ENCODE results near the gene SYNM. TPM values are rescaled to one million over a fixed set of nuclear protein-coding genes. Genes with fewer than 3 reads are reported as not detected.

Gene SYNM
- total RNA-seq, 1 experiment from 2014 or later: not detected

DNA sequence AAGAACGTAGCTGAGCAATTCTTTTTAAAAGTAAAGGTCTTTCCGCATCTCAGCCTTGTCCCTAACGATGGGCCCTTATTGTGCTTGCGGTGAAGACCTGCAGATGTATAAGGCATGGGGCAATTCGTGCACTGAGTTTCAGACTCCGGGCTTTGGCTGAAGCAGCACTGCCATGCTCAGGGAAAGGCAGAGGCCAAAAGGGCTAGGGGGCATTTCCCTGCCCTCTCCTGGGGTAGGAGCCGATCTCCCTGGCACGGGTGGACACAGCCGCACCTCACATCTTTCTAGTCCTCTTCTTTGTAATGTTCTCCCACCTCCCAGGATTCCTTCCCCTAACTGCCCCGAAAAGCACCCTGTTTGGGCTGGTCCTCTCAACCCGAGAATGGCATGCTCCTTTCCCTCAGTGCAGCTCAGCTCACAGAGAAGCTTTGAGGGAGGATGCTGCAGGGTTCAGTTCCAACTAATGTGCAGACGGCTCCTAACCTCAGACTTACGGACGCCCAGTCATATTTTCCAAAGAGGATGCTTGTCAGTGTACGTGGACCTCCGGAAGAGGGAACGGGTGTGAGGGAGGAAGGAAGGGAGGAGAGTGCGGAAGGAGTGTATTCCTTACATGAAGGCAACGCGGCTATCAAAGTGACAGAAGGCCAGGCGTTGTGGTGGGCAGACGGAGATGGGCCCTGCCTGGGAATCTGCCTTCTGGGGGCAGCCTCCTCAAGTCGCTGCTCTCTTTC is 61.2 kb downstream of the SYNM start:
- Histone ChIP-seq H2AFZ (ENCODE audit: low read length) (no peak overlapping the region), H3K27me3 (ENCODE audit: low read length) (no peaks in the 10 kb centered on the region), H3K9ac (ENCODE audit: low read length) (no peak overlapping the region), H3K4me1 (ENCODE audit: low read length) (peaks cover 15% of the 10 kb centered on the region), H3K9me3 (ENCODE audit: low read length) (no peaks in the 10 kb centered on the region), H4K20me1 (ENCODE audit: insufficient read depth, low read depth, low read length) (no peaks in the 10 kb centered on the region), H3K36me3 (ENCODE audit: insufficient read depth, low read length) (no peaks in the 10 kb centered on the region), H3K4me2 (ENCODE audit: low read depth, low read length, poor library complexity, severe bottlenecking) (no peak overlapping the region), H3K79me2 (ENCODE audit: low read length) (no peaks in the 10 kb centered on the region), H3K27ac (ENCODE audit: low read length) (no peak overlapping the region), H3K9me2 (replicated peaks; ENCODE audit: insufficient read depth, low read length) (no peaks in the 10 kb centered on the region), H3K4me3 (ENCODE audit: low read length) (no peak overlapping the region)
- no peak for DNase-seq

DNA sequence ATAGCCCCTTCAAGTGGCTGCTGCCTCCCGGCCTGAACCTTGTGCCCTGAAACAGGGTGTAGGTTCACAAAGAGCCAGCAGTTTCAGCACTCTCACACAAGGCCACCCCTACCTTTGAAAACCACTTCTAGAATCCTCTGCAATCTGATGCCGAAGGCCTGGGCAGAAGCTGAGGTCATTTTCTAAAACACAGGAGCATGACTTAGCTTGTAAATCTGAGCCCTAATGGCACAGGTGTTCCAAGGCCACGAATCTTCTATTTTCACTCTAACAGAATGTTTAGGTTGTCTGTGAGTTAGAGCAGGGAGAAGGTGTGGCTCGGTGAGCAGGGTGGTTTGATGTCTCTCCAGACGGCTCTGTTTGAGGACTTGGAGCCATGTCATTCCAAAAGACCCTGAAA is 62.3 kb downstream of the SYNM start:
- no peak for DNase-seq
- Histone ChIP-seq H3K27ac (ENCODE audit: low read length) (no peak overlapping the region), H4K20me1 (ENCODE audit: insufficient read depth, low read depth, low read length) (no peaks in the 10 kb centered on the region), H3K79me2 (ENCODE audit: low read length) (no peaks in the 10 kb centered on the region), H3K36me3 (ENCODE audit: insufficient read depth, low read length) (no peaks in the 10 kb centered on the region), H3K9ac (ENCODE audit: low read length) (no peak overlapping the region), H2AFZ (ENCODE audit: low read length) (no peak overlapping the region), H3K9me3 (ENCODE audit: low read length) (no peaks in the 10 kb centered on the region), H3K4me3 (ENCODE audit: low read length) (no peak overlapping the region), H3K4me1 (ENCODE audit: low read length) (peaks cover 15% of the 10 kb centered on the region), H3K9me2 (replicated peaks; ENCODE audit: insufficient read depth, low read length) (no peaks in the 10 kb centered on the region), H3K4me2 (ENCODE audit: low read depth, low read length, poor library complexity, severe bottlenecking) (no peak overlapping the region), H3K27me3 (ENCODE audit: low read length) (no peaks in the 10 kb centered on the region)

DNA sequence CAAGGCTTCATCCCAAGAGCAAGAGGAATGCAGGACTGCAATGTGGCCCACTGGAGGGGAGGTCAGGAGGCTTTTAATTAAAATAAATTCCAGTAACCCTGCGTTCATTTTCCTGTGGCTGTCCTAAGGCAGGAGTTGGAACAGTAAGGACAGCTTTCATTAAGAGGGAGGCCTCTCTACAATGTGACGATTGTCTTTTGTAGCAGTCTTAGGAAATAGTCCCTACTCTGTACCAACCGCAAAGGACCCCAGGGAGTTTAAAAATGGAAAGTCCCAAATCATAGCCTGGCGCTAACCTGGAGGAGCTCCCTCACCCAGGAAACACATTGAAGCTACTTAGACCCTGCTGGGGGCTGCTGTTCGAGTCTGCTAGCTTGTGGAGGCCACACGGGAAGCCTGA is 62.8 kb downstream of the SYNM start:
- Histone ChIP-seq H3K9me3 (ENCODE audit: low read length) (no peaks in the 10 kb centered on the region), H3K4me3 (ENCODE audit: low read length) (no peak overlapping the region), H3K79me2 (ENCODE audit: low read length) (no peaks in the 10 kb centered on the region), H3K9ac (ENCODE audit: low read length) (no peak overlapping the region), H3K36me3 (ENCODE audit: insufficient read depth, low read length) (no peaks in the 10 kb centered on the region), H2AFZ (ENCODE audit: low read length) (no peak overlapping the region), H3K27me3 (ENCODE audit: low read length) (no peaks in the 10 kb centered on the region), H3K4me1 (ENCODE audit: low read length) (peaks cover 15% of the 10 kb centered on the region), H3K27ac (ENCODE audit: low read length) (no peak overlapping the region), H3K4me2 (ENCODE audit: low read depth, low read length, poor library complexity, severe bottlenecking) (no peak overlapping the region), H3K9me2 (replicated peaks; ENCODE audit: insufficient read depth, low read length) (no peaks in the 10 kb centered on the region), H4K20me1 (ENCODE audit: insufficient read depth, low read depth, low read length) (no peaks in the 10 kb centered on the region)
- no peak for DNase-seq

DNA sequence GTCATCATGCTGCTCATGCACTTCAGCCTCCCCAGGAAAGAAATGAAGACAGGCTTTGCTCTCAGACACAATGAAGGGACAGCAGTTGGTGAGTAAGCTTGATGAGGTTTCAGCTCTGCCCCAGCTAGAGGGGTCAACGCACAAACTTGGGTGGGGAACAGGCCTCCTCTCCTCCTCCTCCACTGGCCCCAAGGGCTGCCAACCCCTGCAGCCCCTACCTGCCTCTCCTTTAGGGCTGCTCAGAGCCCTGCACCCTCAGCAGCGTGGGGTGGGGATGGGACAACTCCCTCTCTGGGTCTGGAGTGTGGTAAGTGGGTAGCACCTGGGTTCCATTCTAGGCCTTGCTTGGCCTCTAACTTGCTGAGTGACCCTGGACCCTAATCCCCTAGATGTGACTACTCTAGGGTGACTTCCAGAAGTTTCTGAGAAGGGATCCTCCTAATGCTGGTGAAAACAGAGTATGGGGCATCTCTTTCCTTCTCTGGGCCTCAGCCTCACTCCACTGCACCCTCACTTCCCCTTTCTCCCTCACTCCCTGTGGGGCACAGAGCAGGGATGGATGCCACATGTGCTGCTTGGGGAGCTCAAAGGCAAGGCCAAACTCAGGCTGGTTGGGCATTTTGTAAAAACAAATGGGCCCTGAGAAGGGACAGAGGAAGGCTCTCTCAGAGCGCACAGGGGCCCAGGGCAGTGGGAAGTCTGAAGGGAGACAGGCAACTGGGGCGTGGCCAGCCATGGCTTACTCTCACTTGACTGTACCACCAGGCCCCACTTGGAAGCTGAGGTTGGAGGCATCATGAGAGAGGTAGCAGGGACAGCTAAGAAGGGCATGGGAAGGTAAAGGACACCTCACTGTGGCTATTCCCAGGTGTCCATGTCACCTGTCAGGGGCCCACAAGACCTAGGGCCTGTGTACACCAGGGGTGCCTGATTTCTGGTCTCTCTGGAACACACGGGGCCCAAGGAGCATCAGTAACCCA is 64.0 kb downstream of the SYNM start:
- no peaks in the 10 kb centered on the region for H3K9me2 ChIP-seq (replicated peaks; ENCODE audit: insufficient read depth, low read length)
- DNase-seq: peak; percentile 63
- peaks cover 15% of the 10 kb centered on the region for H3K4me1 ChIP-seq (ENCODE audit: low read length)
- peak overlapping the region; percentile 48; the same call in 1 of the 2 replicates for H2AFZ ChIP-seq (ENCODE audit: low read length)
- no peak overlapping the region for H3K4me2 ChIP-seq (ENCODE audit: low read depth, low read length, poor library complexity, severe bottlenecking)
- H3K79me2 ChIP-seq (ENCODE audit: low read length): no peaks in the 10 kb centered on the region
- no peak overlapping the region for H3K9ac ChIP-seq (ENCODE audit: low read length)
- H4K20me1 ChIP-seq (ENCODE audit: insufficient read depth, low read depth, low read length): no peaks in the 10 kb centered on the region
- H3K4me3 ChIP-seq (ENCODE audit: low read length): no peak overlapping the region
- no peaks in the 10 kb centered on the region for H3K9me3 ChIP-seq (ENCODE audit: low read length)
- no peak overlapping the region for H3K27ac ChIP-seq (ENCODE audit: low read length)
- no peaks in the 10 kb centered on the region for H3K27me3 ChIP-seq (ENCODE audit: low read length)
- no peaks in the 10 kb centered on the region for H3K36me3 ChIP-seq (ENCODE audit: insufficient read depth, low read length)

DNA sequence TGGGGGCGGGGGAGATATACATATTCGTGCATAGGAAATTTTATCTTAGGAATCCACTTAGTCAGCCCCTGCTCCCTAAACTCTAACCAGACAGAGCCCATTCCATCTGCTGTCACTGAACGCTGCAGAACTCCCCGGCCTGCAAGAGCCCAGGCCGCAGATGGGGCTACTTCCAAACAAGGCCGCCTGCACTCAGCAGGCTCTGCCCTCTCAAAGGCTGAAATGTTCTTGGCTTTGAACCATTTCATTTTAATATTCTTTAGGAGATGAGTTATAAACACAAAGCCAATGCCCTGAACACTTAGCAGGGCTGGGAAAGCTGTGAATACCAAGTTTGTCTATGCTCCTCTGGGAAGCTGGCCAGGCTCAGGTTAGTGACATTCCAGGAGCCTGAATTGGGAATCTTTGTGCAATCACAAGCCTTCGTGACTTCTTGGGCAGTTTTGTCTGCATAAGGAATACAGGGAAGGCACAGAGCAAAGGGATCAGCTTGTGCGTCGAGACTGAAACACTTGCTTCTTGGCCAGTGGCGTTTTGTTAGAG is 65.0 kb downstream of the SYNM start:
- Histone ChIP-seq H4K20me1 (ENCODE audit: insufficient read depth, low read depth, low read length) (no peaks in the 10 kb centered on the region), H3K79me2 (ENCODE audit: low read length) (no peaks in the 10 kb centered on the region), H3K27ac (ENCODE audit: low read length) (no peak overlapping the region), H3K4me3 (ENCODE audit: low read length) (no peak overlapping the region), H3K9me2 (replicated peaks; ENCODE audit: insufficient read depth, low read length) (no peaks in the 10 kb centered on the region), H3K4me1 (ENCODE audit: low read length) (peaks cover 15% of the 10 kb centered on the region), H3K9me3 (ENCODE audit: low read length) (no peaks in the 10 kb centered on the region), H3K27me3 (ENCODE audit: low read length) (no peaks in the 10 kb centered on the region), H3K4me2 (ENCODE audit: low read depth, low read length, poor library complexity, severe bottlenecking) (no peak overlapping the region), H2AFZ (ENCODE audit: low read length) (no peak overlapping the region), H3K9ac (ENCODE audit: low read length) (no peak overlapping the region), H3K36me3 (ENCODE audit: insufficient read depth, low read length) (no peaks in the 10 kb centered on the region)
- DNase-seq: no peak

DNA sequence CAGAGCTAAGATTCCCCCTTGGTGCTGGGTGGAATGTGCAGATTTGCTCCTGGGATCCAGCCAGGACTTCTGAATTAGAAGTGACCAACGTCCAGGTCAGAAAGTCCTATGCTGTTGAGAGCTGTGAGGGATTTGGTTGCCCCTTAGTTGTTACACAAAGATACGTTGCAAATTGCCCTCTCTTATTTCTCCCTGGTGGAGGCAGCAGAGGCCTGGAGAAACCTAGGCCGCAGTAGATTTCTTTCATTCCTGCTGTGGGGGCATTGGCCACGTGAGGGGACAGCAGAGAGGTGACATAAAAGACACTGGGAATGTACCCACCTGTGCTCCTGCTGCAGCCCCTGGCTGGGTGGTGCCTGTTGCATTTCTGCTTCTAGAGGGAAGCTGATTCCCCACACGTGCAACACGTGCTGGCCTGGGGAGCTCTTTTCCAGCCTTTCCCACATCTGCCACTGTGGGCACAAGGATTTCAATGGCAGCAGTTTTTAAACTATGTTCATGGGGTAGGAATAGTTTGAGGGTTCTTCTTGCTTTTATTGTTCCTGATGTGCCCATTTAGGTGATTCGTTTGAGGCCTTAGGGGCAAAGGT is 65.7 kb downstream of the SYNM start:
- Histone ChIP-seq H2AFZ (ENCODE audit: low read length) (no peak overlapping the region), H4K20me1 (ENCODE audit: insufficient read depth, low read depth, low read length) (no peaks in the 10 kb centered on the region), H3K27ac (ENCODE audit: low read length) (no peak overlapping the region), H3K27me3 (ENCODE audit: low read length) (no peaks in the 10 kb centered on the region), H3K4me1 (ENCODE audit: low read length) (peaks cover 15% of the 10 kb centered on the region), H3K9ac (ENCODE audit: low read length) (no peak overlapping the region), H3K4me2 (ENCODE audit: low read depth, low read length, poor library complexity, severe bottlenecking) (no peak overlapping the region), H3K9me3 (ENCODE audit: low read length) (no peaks in the 10 kb centered on the region), H3K9me2 (replicated peaks; ENCODE audit: insufficient read depth, low read length) (no peaks in the 10 kb centered on the region), H3K36me3 (ENCODE audit: insufficient read depth, low read length) (no peaks in the 10 kb centered on the region), H3K4me3 (ENCODE audit: low read length) (no peak overlapping the region), H3K79me2 (ENCODE audit: low read length) (no peaks in the 10 kb centered on the region)
- DNase-seq: no peak

DNA sequence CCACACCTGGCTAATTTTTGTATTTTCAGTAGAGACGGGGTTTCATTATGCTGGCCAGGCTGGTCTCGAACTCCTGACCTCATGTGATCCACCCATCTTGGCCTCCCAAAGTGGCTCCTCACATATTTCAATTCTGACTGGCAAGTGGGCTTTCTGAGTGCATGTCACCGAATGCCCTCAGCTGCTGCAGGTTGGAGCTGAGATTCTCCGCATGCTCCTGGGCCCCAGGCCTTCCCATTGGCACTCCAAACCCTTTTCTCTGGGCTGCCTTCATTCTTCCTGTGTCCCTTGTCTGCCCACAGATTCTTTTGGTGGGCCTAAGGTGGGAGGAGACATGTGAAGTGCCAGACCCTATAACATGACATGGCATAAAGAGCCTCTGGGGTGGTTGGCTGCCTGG is 67.3 kb downstream of the SYNM start:
- no peak overlapping the region for H3K4me3 ChIP-seq (ENCODE audit: low read length)
- H3K27ac ChIP-seq (ENCODE audit: low read length): no peak overlapping the region
- no peaks in the 10 kb centered on the region for H3K9me2 ChIP-seq (replicated peaks; ENCODE audit: insufficient read depth, low read length)
- no peaks in the 10 kb centered on the region for H3K36me3 ChIP-seq (ENCODE audit: insufficient read depth, low read length)
- no peak for DNase-seq
- H2AFZ ChIP-seq (ENCODE audit: low read length): no peak overlapping the region
- H4K20me1 ChIP-seq (ENCODE audit: insufficient read depth, low read depth, low read length): no peaks in the 10 kb centered on the region
- H3K9me3 ChIP-seq (ENCODE audit: low read length): no peaks in the 10 kb centered on the region
- no peaks in the 10 kb centered on the region for H3K27me3 ChIP-seq (ENCODE audit: low read length)
- H3K9ac ChIP-seq (ENCODE audit: low read length): no peak overlapping the region
- H3K4me1 ChIP-seq (ENCODE audit: low read length): peaks cover 15% of the 10 kb centered on the region
- H3K79me2 ChIP-seq (ENCODE audit: low read length): no peaks in the 10 kb centered on the region
- H3K4me2 ChIP-seq (ENCODE audit: low read depth, low read length, poor library complexity, severe bottlenecking): no peak overlapping the region

DNA sequence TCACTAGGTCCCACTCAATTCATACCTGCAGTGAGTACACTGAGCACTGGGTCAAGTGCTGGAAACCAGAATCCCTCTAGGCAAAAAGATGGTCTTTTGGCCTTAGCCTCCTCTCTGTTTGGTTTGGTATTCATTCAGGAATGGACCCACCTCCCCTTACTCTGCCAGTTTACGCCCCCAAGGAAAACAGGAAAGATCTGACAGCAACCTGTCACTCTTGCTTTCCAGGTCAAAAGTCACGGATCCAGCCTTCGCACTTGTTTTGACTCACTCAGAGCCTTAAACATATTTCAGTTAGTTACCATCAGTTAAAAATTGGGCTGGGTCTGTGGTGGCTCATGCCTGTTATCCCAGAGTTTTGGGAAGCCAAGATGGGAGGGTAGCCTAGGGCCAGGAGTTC is 68.1 kb downstream of the SYNM start:
- no peak for DNase-seq
- Histone ChIP-seq H3K9me3 (ENCODE audit: low read length) (no peaks in the 10 kb centered on the region), H3K9me2 (replicated peaks; ENCODE audit: insufficient read depth, low read length) (no peaks in the 10 kb centered on the region), H3K4me1 (ENCODE audit: low read length) (peaks cover 11% of the 10 kb centered on the region), H3K9ac (ENCODE audit: low read length) (no peak overlapping the region), H3K36me3 (ENCODE audit: insufficient read depth, low read length) (no peaks in the 10 kb centered on the region), H3K4me3 (ENCODE audit: low read length) (no peak overlapping the region), H4K20me1 (ENCODE audit: insufficient read depth, low read depth, low read length) (no peaks in the 10 kb centered on the region), H3K79me2 (ENCODE audit: low read length) (no peaks in the 10 kb centered on the region), H2AFZ (ENCODE audit: low read length) (no peak overlapping the region), H3K27me3 (ENCODE audit: low read length) (no peaks in the 10 kb centered on the region), H3K4me2 (ENCODE audit: low read depth, low read length, poor library complexity, severe bottlenecking) (no peak overlapping the region), H3K27ac (ENCODE audit: low read length) (no peak overlapping the region)

Measured in Karpas-422 (cell line).